ENCODE results near the gene DYNLT2.

GRCh38 chr6:169724494-169725124 is 26.8 kb downstream of the DYNLT2 start, which contains the start of gene PHF10:
- peak; percentile 79; the same call in 1 of the 2 replicates for TF ChIP-seq JUN (CRISPR knock-in tag; IDR thresholded peaks at IDR 0.05)
- no peak for TF ChIP-seq CTCF (IDR thresholded peaks at IDR 0.05)
- TF ChIP-seq CREB1 (CRISPR knock-in tag; IDR thresholded peaks at IDR 0.05) = peak; percentile 36; the same call in 1 of the 2 replicates
- peak; percentile 89 for TF ChIP-seq MAX (CRISPR knock-in tag; IDR thresholded peaks at IDR 0.05)
- TF ChIP-seq NFYB (CRISPR knock-in tag; conservative IDR thresholded peaks at IDR 0.05; ENCODE audit: low read depth) = no peak
- TF ChIP-seq GABPB1 (CRISPR knock-in tag; IDR thresholded peaks at IDR 0.05) = peak; percentile 35; the same call in 1 of the 2 replicates
- TF ChIP-seq USF1 (CRISPR knock-in tag; IDR thresholded peaks at IDR 0.05) = peak; percentile 22; the same call in 1 of the 2 replicates
- TF ChIP-seq ATF2 (CRISPR knock-in tag; IDR thresholded peaks at IDR 0.05; ENCODE audit: borderline replicate concordance, low read depth) = no peak
- 0 out of 2 replicates have a peak, but pooled peaks have one; percentile 23 for TF ChIP-seq E2F5 (CRISPR knock-in tag; IDR thresholded peaks at IDR 0.05)
- TF ChIP-seq AFF4 (CRISPR knock-in tag; IDR thresholded peaks at IDR 0.05; ENCODE audit: borderline replicate concordance) = no peak
- no peak for TF ChIP-seq TCF7 (CRISPR knock-in tag; IDR thresholded peaks at IDR 0.05; ENCODE audit: low read depth)
